ENCODE data around the gene LRRC74A.

- no peak for TF ChIP-seq POLR2A (IDR thresholded peaks at IDR 0.05)
- no peak for TF ChIP-seq CTCF (IDR thresholded peaks at IDR 0.05)
Measured at GRCh38 chr14:76782885-76783566, 43.2 kb upstream of the LRRC74A start.

Measured in body of pancreas (tissue), 4 donors.